LNCAP (cell line): ENCODE measurements around the gene GLIS1.

Experiments used
- CTCF ChIP-seq: fragments of 450-650 bp; IDR thresholded peaks from 2 replicates; pipeline ENCODE4 v1.5.1; 2017; ENCODE audit warnings: mild to moderate bottlenecking

The GLIS1 gene

DNA sequence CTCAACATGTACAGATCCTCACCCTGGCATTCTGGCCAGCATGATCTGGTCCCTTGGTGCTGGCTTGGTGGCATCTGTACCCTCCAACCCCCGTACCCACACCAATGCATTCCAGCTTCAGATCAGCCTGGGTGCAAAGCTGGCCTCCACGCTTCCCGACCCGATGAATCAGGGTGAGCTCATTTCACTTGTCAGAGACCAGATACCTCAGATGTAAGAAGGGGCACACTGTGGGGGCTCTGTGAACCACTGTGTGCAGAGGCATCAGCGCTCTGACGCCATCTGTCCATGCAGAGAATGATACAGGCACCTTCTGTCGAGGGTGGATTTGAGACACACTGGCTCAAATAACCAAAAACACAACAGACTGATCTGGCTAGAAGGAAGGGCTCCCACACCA lies 203.1 kb downstream of the GLIS1 start:
- no peak for TF ChIP-seq CTCF

DNA sequence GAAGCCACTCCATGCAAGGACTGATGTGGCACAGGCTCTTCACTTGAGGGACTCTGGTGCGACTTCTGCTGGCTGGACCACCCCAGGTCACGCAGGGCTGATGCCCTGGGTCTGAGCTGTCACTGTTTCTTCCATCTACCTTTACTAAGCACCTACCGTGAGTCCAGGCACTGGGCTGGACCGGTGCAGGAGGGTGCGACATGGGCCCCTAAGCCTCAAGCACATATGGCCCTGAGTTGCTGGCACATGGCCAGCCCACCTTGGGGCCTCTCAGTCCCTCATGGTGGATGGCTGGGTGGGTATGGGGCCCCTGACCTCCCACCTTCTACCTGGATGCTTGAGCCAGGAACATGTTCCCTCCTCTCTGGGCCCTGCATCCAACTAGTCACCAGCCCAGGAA lies 203.7 kb downstream of the GLIS1 start:
- TF ChIP-seq CTCF: no peak

GRCh38 chr1:53532912-53533311 lies 206.1 kb downstream of the GLIS1 start:
- no peak for TF ChIP-seq CTCF

- TF ChIP-seq CTCF: no peak
Observed at GRCh38 chr1:53532377-53532776, 206.6 kb downstream of the GLIS1 start.

DNA sequence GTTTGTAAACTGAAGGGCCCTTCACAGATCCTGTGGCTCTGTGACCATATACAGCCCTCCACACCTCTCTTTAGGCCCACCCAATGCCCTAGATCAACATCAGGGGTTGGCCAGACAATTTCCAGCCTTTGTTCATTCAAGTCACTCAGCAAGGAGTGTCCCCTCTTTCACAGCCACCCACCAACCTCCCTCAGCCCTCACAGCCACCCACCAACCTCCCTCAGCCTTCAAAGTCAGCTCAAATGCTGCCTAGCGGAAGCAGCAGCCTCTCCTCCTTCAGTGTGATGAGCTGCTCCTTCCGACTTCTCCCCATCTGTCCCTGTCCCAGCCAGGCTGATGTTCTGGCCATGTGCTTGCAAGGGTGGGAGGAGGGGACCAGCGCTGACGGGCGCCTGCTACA lies 208.4 kb downstream of the GLIS1 start:
- no peak for TF ChIP-seq CTCF

DNA sequence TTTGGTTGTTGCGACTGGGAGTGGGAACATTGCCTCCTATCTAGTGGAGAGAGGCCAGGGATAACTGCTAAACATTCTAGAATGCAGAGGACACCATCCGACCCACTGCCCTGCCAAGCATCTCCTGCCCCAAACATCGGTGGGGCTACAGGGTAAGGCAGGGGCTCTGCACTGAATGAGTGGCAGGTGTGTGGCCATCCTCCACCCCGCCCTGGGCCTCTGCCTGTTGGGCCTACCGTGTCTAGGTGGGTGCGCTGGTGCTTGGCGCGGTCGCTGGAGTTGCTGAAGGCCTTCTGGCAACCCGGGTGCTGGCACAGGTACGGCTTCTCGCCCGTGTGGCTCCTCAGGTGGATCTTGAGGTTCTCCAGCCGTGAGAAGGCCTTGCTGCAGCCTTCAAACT lies 209.4 kb downstream of the GLIS1 start:
- TF ChIP-seq CTCF: no peak

GRCh38 chr1:53527368-53527767 lies 211.6 kb downstream of the GLIS1 start:
- no peak for TF ChIP-seq CTCF

GRCh38 chr1:53526451-53527101 lies 212.4 kb downstream of the GLIS1 start:
- no peak for TF ChIP-seq CTCF
